HG02642 (cell line): ENCODE results near the gene BLVRA.
A peak's percentile ranks its signal among the peaks of the same experiment; 100 is the strongest.
"Not testable (repeated sequence)": the region's sequence is repeated elsewhere in the genome, so short reads cannot be mapped to it uniquely, and the experiment has no call there.

Source experiments
- ATAC-seq: cut with Tn5 transposase; IDR thresholded peaks from one replicate; pipeline ENCODE4 v1.9.1; 2021; ENCODE audit warnings: mild to moderate bottlenecking; ENCODE audit not compliant: unreplicated experiment, poor library complexity

Gene BLVRA

DNA sequence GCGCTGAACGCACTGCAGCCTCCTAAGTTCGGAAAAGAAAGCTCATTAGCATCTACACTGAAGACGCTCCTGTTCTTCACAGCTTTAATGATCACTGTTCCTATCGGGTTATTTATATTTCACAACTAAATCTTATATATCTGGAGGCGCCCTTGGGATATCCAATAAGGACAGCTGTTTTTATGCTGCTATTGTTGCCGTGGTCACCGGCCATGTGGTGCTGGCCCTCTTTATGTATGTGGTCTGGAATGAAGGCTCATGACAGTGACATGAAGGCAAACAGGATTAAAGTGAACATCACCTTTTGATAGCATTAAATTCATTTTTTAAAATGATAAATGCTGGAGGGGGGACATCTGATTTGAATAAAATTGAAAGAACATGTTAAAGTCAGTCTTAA is 8.8 kb downstream of the BLVRA start:
- no peak for ATAC-seq

DNA sequence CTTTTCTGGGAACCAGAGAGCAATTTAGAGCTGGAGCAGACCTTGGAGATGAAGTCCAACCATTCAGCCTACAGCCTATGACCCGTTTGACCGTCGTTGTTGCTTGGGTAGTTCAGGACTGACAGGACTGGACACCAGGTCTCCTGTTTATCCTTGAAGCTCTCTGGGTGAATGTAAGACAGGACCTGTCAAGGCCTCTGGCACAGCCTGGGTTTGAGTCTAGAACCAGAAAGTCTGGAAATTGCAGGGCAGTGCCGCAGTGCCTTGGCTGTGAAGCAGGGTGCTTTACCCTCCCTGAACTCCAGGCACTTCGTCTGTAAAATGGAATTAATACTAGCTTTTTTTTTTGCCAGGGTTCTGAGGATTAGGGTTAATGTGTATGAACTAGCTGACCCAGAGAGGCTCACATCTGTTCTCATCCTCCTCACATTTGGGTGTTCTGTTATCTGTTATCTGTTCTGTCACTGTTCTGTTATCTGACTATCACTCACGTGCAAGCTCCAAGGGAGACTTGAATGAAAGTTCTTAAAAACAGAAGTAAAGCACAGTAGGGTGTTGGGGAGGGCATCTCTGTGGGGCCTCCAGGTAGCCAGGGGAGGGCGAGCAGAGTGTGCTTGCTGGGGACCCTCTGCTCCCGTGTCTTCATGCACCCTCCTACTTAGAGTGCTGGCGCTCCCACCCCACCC is 9.9 kb downstream of the BLVRA start:
- ATAC-seq, result no peak

DNA sequence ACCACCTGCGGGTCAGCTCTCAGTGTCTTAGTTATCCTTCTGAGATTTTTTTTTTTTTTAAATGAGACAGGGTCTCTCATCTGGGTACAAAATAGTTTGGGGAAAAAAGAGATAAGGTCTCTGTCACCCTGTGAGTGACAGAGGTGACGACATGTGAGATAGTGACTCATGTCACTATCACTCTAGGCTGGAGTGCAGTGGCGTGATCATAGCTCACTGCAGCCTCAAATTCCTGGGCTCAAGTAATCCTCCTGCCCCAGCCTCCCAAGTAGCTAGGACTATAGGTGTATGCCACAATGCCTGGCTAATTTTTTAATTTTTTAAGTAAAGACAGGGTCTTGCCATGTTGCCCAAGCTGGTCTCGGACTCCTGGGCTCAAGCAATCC is 10.4 kb downstream of the BLVRA start:
- no peak for ATAC-seq

DNA sequence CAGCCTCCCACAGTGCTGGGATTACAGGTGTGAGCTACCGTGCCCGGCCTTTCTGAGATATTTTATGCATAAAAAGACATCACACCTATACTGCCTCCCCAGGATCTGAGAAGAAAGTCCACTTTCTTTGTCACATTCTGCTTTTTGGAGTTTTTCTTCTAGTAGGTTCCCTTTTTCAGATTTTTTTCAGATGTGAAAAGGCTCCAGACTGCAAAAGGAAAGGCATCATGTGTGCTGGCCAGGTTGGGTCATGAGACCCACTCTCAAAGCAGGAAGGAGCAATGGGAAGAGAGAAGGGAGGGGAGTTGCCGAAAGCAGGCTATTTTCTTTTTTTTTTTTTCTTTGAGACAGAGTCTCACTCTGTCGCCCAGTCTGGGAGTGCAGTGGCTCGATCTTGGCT is 10.8 kb downstream of the BLVRA start:
- ATAC-seq, result no peak

DNA sequence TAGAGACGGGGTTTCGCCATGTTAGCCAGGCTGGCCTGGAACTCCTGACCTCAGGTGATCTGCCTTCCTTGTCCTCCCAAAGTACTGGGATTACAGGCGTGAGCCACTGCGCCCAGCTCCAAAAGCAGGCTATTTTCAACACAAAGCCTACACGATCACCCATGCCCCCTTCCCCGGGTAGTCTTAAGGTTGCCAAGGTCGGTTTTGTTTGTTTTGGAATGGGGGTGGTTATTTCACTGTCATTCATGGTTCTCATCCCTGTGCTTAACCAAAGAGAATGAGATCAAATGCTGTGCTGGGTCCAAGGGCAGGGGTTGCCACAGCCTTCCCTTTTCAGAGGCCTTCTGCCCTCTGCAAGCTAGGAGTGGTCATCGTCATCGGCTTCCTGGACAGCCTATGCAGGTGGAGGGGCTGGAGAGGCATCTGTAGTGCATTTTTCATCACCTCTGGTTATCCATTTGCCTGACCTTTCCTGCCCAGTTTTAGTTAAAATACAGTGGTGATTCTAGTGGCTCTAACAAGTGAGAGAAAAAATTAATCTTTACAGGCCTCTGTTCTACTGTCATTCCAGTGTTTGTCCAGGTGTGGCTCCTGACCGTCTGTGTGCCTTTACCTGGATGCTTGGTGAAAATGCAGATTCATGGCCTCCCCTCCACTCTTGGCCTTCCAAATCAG is 11.4 kb downstream of the BLVRA start:
- no peak for ATAC-seq

DNA sequence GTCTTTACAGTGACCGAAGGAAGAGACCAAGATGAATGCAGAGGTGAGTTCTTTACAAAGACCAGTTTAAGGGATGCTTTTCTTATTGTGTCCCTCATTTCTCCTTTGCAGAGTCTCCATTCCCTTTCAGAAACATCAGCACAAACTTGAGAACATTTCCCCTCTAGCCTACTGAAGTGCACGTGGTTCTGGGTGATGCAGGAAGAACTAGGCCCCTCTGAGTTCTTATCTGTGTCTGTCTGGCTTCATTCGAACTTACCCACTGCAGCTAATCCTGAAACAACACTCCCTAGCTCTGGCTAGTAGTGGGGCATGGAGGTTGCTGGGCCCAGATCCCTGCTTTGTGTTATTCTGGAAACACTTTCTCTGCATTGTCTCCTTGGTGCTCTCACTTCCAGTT is 12.6 kb downstream of the BLVRA start:
- ATAC-seq, result no peak

DNA sequence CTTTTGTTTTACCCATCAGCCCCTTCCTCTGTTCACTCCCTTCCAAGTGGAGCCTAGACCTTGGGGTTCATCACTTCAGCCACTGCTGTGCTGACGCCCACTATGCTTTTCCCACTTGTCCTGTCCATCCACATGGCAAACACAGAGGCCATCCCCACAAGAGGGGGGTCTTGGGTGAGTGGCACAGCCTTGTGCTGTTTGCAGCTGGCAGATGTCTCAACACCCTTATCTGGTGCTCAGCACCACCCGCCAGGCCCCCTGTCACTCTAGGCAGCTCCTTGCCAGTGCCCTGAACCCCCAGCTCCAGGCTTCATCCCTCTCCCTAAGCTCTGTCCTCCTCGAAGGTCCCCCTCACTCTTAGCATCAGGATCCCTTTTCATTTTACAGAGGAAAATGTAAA is 13.1 kb downstream of the BLVRA start:
- no peak for ATAC-seq

DNA sequence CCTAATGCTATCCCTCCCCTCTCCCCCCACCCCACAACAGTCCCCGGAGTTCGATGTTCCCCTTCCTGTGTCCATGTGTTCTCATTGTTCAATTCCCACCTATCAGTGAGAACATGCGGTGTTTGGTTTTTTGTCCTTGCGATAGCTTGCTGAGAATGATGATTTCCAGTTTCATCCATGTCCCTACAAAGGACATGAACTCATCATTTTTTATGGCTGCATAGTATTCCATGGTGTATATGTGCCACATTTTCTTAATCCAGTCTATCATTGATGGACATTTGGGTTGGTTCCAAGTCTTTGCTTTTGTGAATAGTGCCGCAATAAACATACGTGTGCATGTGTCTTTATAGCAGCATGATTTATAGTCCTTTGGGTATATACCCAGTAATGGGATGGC is 14.8 kb downstream of the BLVRA start:
- ATAC-seq, result not testable (repeated sequence)

DNA sequence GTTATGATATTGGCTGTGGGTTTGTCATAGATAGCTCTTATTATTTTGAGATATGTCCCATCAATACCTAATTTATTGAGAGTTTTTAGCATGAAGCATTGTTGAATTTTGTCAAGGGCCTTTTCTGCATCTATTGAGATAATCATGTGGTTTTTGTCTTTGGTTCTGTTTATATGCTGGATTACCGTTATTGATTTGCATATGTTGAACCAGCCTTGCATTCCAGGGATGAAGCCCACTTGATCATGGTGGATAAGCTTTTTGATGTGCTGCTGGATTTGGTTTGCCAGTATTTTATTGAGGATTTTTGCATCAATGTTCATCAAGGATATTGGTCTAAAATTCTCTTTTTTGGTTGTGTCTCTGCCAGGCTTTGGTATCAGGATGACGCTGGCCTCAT is 16.8 kb downstream of the BLVRA start:
- not testable (repeated sequence) for ATAC-seq

DNA sequence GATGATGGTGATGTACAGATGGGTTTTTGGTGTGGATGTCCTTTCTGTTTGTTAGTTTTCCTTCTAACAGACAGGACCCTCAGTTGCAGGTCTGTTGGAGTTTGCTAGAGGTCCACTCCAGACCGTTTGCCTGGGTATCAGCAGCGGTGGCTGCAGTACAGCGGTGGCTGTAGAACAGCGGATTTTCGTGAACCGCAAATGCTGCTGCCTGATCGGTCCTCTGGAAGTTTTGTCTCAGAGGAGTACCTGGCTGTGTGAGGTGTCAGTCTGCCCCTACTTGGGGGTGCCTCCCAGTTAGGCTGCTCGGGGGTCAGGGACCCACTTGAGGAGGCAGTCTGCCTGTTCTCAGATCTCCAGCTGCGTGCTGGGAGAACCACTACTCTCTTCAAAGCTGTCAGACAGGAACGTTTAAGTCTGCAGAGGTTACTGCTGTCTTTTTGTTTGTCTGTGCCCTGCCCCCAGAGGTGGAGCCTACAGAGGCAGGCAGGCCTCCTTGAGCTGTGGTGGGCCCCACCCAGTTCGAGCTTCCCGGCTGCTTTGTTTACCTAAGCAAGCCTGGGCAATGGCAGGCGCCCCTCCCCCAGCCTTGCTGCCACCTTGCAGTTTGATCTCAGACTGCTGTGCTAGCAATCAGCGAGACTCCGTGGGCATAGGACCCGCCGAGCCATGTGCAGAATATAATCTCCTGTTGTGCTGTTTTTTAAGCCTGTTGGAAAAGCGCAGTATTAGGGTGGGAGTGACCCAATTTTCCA is 20.0 kb downstream of the BLVRA start:
- ATAC-seq, result not testable (repeated sequence)

DNA sequence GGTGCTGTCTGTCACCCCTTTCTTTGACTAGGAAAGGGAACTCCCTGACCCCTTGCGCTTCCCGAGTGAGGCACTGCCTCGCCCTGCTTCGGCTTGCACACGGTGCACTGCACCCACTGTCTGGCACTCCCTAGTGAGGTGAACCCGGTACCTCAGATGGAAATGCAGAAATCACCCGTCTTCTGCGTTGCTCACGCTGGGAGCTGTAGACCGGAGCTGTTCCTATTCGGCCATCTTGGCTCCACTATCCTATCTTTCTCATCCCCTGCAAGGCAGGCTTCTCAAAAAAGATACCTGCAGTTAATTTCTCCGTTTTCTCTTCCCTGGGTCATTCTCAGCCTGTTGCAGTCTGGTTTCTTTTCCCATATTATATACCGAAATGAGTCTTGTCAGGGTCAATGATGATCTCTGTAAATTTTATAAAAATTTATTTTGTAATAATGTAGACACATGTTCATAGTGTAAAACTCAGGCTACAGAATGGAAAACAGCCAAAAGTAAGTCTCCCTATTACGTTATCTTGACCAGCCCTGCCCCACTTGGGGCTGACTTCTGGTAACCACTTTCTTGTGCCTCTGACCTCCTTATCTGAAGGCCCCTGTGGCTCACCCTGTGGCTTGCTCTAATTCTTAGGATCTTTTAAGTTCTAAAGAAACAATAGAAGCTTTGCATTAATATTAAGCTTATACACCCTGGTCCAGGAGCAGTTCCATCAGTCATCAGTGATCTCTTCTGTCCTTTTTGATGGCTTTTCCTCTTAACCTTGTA is 20.7 kb downstream of the BLVRA start:
- ATAC-seq, result no peak

DNA sequence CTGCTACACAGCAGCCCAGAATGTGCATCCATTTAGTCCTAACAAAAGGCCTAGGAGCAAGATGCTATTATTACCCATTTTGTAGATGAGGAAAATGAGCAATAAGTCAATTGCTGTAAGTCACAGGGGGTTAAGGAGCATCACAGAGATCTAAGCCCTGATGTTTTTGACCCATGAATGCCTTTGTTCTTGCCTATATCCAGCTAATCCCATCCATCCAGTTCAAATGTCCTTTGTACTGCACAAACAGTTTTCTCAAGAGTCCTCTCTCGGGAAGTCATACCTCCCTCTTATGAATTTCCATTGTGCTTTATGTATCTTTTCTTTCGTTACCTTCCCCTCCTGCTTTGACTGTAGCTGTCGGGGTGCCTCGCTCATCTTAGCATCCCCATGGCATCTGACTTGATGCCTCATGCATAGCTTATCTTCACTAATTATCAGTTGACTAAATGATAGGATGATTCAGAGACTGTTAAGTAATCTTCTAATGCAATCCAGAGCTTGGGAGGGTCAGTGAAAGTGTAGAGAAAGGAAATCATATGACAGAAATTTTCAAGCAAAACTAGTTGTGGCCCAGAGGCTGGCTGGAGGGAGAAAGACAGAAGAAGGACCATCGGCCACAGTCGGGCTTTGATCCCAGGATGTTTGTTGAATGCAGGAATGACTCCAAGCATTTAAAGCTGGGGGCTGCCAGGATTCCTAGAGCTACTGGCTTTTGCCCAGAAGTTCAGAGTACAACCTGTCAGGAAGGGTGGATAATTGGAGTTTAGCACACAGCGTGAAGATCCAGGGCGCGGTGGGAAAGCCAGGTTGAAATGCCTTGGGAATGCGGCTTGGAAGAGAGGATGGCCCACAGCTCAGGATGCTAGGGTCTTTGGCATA is 23.5 kb downstream of the BLVRA start:
- no peak for ATAC-seq

DNA sequence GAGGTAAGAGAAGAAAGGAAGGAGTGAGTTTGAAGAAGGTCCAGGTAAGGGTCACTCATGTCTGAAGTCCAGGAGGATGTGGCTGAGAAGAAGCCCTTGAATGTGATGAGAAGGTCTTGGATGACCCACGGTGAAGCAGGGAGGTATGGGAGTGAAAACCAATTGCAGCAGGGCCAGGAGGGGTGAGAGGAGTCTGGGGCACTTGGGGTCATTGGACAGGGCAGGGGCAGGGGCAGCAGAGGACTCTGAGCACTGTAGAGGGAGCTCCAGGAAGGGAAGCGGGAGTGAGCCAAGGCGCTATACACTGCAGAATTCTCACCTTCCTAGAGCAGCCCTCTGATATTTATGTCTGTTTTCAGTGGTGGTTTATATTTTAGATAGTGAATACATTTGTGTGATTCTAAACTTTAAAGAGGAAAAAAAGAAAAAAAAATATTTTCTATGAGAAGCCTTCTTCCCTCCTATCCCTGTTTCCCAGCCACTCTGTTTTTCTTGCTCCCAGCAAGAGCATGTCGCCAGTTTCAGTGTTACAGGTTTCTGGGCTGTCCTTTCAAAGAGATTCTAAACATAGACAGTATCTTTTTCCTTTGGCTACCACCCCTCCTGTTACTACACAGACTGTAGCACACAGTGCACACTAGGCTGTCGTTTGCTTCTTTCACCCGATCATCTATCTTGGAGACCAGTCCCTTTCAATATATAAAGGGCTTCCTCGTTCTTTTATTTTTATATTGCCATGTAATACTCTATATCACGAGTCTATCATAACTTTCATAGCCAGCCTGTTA is 24.5 kb downstream of the BLVRA start:
- no peak for ATAC-seq

DNA sequence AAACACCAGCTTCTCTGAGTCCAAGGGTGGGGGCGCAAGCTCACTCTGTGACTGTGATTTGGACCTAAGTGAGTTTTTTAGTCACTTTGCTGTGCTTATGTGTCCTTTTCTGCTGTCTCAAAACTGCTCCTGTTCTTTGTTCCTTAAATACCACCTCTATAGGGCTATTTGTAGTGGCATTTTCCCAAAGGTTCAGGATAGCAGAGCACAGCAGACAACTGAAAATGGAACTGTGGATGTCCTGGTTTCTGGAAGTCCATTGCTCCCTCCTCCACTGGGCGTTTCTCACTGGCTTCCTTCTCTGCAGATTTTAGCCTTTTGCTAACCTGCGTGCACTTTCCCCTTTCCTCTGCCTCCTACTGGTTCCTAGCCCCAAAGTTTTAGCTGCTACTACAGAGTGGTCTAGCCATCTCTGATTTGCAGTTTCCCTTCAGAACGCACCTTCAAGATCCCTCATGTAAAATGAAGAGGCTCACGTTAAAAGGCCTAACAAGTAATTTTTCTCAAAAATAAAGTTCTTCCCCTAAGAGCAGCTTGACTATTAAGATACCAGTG is 25.6 kb downstream of the BLVRA start:
- ATAC-seq, result peak; percentile 20

DNA sequence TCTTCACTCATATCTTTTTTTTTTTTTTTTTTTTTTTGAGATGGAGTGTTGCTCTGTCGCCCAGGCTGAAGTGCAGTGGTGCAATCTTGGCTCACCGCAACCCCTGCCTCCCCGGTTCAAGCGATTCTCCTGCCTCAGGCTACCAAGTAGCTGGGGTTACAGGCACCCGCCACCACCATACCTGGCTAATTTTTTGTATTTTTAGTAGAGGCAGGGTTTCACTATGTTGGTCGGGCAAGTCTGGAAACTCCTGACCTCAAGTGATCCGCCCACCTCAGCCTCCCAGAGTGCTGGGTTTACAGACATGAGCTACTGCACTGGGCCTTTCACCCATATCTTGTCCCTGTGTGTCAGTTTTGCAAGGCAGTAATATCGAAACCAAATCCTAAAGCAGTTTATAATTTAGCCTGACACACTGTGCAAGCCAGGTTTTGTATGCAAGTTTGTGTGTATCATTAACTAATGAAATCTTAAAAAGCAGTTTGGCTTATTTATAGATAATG is 26.2 kb downstream of the BLVRA start:
- peak; percentile 93 for ATAC-seq

DNA sequence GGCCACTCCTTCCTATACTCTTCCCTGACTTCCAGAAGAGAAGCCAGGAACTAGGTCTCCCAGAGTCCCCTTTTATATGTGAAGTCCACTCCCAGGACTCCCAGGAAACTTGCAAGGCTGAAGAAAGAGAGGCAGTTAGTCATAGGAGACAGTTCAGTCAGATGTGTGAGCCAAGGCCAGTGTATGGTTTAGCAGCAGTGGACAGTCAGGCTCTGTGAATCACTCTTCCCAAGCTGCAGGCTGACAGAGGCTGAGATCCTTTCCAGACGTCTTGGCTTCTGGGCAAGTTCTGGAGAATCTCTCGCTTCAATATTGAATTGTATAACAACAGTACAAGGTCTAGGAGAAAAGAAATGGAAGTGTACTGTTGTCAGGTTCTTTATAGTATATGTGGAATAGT is 26.9 kb downstream of the BLVRA start:
- no peak for ATAC-seq

DNA sequence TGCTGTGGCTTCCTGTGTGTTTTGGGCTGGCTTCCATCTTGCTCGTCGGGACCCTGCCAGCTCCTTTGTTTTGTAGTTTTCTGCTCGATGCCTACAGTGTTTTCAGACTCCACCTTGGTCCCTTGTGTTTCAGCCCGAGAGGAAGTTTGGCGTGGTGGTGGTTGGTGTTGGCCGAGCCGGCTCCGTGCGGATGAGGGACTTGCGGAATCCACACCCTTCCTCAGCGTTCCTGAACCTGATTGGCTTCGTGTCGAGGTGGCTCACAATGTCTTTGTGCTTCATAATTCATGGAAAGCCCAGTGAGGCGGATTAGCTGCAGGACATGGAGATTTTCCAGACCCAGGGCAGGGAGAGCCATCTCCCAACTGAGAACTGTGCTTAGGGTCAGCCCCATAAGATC is 29.3 kb downstream of the BLVRA start:
- ATAC-seq, result no peak

DNA sequence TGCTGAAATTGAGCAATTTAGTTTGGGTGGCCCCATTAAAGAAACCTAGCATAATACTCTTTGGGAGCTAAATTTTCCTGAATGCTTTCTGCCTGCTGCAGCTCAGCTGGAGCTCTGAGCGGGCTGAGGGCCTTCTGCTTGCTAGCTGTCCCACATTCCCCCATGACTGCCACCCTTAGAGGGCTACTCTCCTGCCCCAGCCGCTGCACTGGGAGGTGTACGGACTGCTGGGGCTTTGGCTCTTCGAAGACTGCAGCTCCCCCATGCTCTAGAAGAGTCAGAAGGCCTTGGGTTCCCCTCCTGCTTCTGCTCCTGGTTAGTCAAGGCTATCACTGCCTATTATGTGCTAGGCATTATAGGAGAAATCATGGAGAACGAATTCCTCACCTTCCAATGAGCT is 31.5 kb downstream of the BLVRA start:
- ATAC-seq, result no peak

DNA sequence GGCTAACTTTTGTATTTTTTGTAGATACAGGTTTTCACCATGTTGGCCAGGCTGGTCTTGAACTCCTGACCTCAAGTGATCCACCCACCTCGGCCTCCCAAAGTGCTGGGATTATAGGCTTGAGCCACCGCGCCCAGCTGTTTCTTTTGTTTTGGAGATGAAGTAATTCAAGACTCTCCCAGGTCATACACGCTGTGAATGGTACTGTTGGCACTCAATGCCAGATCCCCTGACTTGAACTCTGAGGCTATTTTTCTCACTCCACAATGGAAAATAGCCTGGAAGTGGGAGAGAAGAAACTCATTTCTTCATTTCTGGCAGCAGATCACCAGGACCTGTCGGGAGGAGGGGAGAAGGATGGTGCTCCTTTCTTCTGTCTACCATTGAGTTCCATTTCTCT is 32.4 kb downstream of the BLVRA start:
- no peak for ATAC-seq
